KOPT-K1 (cell line): ENCODE measurements around the gene AADAT.
"Not testable (repeated sequence)": the region's sequence is repeated elsewhere in the genome, so short reads cannot be mapped to it uniquely, and the experiment has no call there.

Experiments
- H3K27ac ChIP-seq: fragments of 200-600 bp; sonication (generic); 2 replicates; pipeline ENCODE4 v1.5.1; 2016; ENCODE audit warnings: antibody characterized with exemption, mild to moderate bottlenecking, low read depth, low read length; ENCODE audit not compliant: poor library complexity, severe bottlenecking
- H3K36me3 ChIP-seq: fragments of 200-600 bp; sonication (generic); 2 replicates; pipeline ENCODE4 v1.5.1; 2017; ENCODE audit warnings: antibody characterized with exemption, mild to moderate bottlenecking, low read length, moderate library complexity; ENCODE audit not compliant: insufficient read depth
- H3K9me3 ChIP-seq: fragments of 200-600 bp; sonication (generic); 2 replicates; pipeline ENCODE4 v1.5.1; 2017; ENCODE audit warnings: antibody characterized with exemption, low read length, mild to moderate bottlenecking; ENCODE audit not compliant: insufficient read depth, poor library complexity, severe bottlenecking

Gene AADAT

GRCh38 chr4:170089668-170090351 lies at the start of gene AADAT:
Gene AADAT, minus strand, starts transcription at chr4:170089956. Its CDS starts 266 bp downstream, at chr4:170089690.
- no peaks in the 10 kb centered on the region for H3K36me3 ChIP-seq
- H3K9me3 ChIP-seq: peaks cover 5% of the 10 kb centered on the region
- H3K27ac ChIP-seq: no peak within 1 kb of the TSS

DNA sequence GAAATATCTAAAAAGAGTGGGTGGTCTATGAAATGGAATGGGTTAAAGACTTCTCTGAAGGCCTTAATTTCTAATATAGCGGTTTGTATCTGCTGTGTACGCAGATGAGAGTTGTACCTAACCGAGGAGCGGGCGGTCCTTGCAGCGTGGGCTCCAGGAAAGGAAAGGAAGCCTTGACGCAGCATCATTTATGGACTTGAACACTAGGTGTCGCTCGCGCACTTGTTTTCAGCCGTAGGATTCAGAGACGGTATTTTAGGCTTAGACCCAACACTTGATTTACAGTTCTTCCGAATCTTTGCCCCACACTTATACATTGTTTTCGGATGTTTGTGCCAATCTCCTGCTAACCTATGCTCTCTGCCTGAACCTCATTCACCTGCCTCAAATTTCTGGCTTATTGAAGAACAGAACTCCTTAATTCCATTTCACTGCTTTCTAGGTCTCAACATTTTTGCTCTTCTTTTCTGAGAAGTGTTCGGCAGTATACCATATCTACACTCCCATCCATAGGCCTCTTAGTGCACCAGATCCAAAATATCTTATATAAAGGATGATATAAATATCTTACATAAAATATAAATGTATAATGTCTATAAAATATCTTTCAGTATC lies 48.9 kb upstream of the AADAT start:
- H3K9me3 ChIP-seq: peaks cover 5% of the 10 kb centered on the region
- H3K27ac ChIP-seq: no peak overlapping the region
- no peaks in the 10 kb centered on the region for H3K36me3 ChIP-seq

- Histone ChIP-seq H3K36me3 (no peaks in the 10 kb centered on the region), H3K27ac (no peak overlapping the region), H3K9me3 (peaks cover 12% of the 10 kb centered on the region)
These were observed 48.2 kb upstream of the AADAT start for GRCh38 chr4:170137927-170138326.

DNA sequence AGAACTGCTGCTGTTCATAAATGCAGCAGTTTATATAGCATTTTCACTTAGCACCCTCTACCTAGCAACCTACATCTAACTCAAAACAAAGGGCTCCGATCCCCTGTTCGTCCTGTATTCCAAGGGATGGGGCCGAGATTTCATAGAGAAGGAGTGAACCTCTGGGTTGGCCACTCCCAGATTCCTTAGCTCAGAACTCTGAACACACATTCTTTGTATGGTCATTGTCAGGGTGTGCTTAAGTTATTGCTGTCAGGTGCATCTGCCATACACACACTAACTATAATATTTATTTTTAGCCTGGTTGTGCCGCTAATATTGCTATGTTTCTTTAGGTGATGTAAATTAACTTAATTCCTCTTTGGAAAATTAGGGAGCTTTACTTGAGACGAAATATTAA lies 47.7 kb upstream of the AADAT start:
- no peak overlapping the region for H3K27ac ChIP-seq
- H3K9me3 ChIP-seq: peaks cover 17% of the 10 kb centered on the region
- H3K36me3 ChIP-seq: no peaks in the 10 kb centered on the region

DNA sequence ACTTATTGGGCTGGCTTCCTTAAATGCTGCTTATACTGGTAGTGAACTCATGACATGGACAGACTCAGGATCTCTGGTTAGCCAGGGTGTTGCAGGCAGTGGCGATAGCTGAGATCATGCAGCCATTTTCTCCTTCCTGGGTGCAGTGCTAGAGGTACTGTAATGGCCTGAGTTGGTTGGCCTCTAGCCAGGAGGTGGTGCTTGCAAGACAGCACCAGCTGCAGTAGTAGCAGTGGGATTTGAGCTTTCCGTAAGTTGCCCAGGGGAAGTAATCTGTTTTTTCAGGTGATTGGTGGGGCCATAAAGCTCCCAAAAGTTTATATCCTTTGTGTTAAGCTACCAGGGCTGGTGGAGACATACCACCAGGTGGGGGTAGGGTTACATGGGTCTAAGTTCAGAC lies 45.1 kb upstream of the AADAT start:
- peaks cover 21% of the 10 kb centered on the region for H3K9me3 ChIP-seq
- H3K27ac ChIP-seq: no peak overlapping the region
- H3K36me3 ChIP-seq: no peaks in the 10 kb centered on the region

DNA sequence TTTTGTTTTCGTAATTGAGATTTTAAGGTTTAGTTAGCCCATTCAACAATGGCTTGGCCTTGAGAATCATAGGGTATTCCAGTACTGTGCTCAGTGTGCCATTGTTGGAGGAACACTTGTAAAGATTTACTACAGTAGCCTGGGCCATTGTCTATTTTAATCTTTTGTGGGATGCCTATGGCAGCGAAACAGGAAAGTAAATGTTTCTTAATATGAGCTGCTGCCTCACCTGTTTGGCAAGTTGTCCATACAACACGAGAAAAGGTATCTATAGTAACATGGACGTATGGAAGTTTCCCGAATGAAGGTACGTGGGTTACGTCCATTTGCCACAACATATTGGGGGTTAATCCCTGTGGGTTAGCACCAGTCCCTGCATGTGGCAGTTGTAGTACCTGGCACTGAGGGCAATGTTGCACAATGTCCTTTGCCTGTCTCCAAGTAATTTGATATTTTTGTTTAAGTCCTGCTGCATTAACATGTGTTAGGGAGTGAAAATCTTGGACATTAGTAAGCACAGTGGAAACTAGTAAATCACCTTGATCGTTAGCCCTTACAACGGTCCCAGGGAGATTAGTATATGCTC lies 38.6 kb upstream of the AADAT start:
- peaks cover 12% of the 10 kb centered on the region for H3K9me3 ChIP-seq
- no peaks in the 10 kb centered on the region for H3K36me3 ChIP-seq
- no peak overlapping the region for H3K27ac ChIP-seq

GRCh38 chr4:170127758-170128157 lies 38.0 kb upstream of the AADAT start:
- Histone ChIP-seq H3K36me3 (no peaks in the 10 kb centered on the region), H3K27ac (no peak overlapping the region), H3K9me3 (peaks cover 7% of the 10 kb centered on the region)

GRCh38 chr4:170124406-170124805 lies 34.6 kb upstream of the AADAT start:
- no peaks in the 10 kb centered on the region for H3K9me3 ChIP-seq
- H3K27ac ChIP-seq: no peak overlapping the region
- no peaks in the 10 kb centered on the region for H3K36me3 ChIP-seq

DNA sequence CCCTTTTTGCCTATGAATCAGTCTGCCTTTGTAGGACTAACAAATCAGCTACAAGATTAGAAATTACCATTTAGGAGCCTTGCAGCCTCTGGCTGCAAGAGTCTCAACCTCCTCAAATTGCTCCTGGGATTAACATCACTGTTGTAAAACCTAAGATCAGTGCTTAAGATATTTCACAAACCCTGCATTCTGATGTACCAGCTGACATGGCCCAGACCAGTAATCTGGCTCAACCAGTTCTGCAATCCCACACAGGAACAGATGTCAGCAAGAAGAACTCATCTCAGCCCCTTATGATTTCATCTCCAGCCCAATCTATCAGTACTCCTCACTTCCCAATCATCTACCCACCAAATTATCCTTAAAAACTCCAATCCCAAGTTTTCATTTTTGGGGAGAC lies 32.5 kb upstream of the AADAT start:
- no peak overlapping the region for H3K27ac ChIP-seq
- H3K36me3 ChIP-seq: no peaks in the 10 kb centered on the region
- no peaks in the 10 kb centered on the region for H3K9me3 ChIP-seq

- H3K36me3 ChIP-seq: no peaks in the 10 kb centered on the region
- H3K27ac ChIP-seq: no peak overlapping the region
- no peaks in the 10 kb centered on the region for H3K9me3 ChIP-seq
These were observed 24.9 kb upstream of the AADAT start for GRCh38 chr4:170114636-170115035.

DNA sequence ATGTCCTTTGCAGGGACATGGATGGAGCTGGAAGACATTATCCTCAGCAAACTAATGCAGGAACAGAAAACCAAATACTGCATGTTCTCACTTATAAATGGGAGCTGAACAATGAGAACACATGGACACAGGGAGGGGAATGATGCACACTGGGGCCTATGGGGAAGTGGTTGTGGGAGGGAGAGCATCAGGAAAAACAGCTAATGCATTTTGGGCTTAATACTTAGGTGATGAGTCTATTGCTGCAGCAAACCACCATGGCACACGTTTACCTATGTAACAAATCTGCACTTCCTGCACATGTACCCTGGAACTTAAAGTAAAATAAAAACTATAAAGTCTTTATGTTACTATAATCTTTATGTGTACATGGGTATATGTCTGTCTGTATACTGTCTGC lies 24.4 kb upstream of the AADAT start:
- H3K27ac ChIP-seq, H3K9me3 ChIP-seq, H3K36me3 ChIP-seq: not testable (repeated sequence)

DNA sequence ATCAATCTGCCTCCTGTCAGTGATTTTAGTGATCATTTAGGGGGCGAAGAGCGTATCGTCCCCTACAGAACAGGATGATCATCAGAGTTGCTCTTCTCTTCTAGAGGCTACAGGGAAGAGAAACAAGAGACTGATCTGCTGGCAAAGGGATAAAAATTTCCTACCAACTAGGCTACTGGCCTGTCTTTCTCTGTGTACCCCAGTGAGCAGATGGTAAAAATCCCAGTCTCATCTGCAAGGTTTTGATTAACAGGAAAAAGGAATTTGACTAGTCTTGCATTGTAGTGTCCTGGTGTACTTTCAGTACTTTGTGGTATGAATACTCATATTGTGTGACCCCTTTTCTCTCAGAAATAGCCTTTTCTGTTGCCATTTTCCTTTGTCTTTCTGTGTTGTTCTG lies 21.8 kb upstream of the AADAT start:
- Histone ChIP-seq H3K27ac (no peak overlapping the region), H3K9me3 (no peaks in the 10 kb centered on the region), H3K36me3 (no peaks in the 10 kb centered on the region)

GRCh38 chr4:170111085-170111484 lies 21.3 kb upstream of the AADAT start:
- no peaks in the 10 kb centered on the region for H3K9me3 ChIP-seq
- no peaks in the 10 kb centered on the region for H3K36me3 ChIP-seq
- H3K27ac ChIP-seq: no peak overlapping the region

DNA sequence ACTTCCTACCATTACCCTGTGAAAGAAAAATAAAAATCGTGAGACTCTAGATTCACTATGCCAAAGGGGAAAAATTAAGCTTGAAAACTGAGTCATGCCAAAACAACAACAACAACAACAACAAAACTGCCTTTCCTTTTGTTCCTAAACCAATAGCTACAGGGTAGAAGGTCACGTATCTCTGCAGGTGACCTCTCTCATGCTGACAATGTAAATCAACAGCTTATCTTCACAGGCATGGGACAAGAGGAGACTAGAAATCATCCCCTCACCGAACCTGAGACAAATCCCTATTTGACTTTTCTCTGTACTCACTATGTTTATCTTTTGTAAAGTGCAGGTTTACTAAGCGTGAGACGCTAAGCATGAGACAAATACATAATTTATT lies 20.5 kb upstream of the AADAT start:
- no peaks in the 10 kb centered on the region for H3K9me3 ChIP-seq

DNA sequence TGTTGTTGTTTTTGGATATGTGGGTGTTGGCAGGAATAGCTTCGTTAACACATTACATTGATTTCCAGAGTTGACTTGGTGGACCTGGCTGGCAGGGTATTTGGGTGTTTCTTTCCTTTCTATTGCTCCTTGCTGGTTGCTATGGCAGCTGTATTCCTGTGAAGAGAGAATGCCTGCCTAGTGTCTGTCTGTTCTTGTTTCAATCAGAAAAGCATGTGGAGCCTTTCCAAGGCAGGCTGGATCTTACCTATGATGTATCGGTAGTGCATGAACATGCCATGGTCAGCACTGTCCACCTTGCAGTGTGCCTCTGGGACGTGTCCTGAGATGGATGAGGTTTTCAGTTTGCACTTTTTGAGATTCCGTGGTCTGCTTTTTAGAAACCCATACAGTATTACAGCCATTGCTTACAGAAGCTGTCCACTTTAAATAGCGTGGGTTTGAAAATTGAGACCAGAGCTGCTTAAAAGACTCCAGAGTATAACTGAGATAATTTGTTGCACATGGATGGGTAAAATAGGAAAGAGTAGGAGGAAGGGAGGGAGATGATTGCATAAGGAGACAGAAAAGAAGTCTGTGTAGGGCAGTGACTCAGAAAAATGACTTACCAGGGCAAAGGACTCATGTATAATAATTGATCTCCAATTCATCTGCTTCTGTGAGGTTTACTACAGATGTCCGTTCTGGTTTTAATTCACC lies 20.0 kb upstream of the AADAT start:
- Histone ChIP-seq H3K9me3 (no peaks in the 10 kb centered on the region), H3K36me3 (no peaks in the 10 kb centered on the region), H3K27ac (no peak overlapping the region)

More for the DNA sequence above, 20.5 kb upstream of the AADAT start:
- Histone ChIP-seq H3K36me3 (no peaks in the 10 kb centered on the region), H3K27ac (no peak overlapping the region)
